ENCODE results near the gene ZNF618. TPM values are rescaled to one million over a fixed set of nuclear protein-coding genes. Genes with fewer than 3 reads are reported as not detected.

The ZNF618 gene, protein sequence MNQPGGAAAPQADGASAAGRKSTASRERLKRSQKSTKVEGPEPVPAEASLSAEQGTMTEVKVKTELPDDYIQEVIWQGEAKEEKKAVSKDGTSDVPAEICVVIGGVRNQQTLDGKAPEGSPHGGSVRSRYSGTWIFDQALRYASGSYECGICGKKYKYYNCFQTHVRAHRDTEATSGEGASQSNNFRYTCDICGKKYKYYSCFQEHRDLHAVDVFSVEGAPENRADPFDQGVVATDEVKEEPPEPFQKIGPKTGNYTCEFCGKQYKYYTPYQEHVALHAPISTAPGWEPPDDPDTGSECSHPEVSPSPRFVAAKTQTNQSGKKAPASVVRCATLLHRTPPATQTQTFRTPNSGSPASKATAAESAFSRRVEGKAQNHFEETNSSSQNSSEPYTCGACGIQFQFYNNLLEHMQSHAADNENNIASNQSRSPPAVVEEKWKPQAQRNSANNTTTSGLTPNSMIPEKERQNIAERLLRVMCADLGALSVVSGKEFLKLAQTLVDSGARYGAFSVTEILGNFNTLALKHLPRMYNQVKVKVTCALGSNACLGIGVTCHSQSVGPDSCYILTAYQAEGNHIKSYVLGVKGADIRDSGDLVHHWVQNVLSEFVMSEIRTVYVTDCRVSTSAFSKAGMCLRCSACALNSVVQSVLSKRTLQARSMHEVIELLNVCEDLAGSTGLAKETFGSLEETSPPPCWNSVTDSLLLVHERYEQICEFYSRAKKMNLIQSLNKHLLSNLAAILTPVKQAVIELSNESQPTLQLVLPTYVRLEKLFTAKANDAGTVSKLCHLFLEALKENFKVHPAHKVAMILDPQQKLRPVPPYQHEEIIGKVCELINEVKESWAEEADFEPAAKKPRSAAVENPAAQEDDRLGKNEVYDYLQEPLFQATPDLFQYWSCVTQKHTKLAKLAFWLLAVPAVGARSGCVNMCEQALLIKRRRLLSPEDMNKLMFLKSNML
- 1 to 10 TPM in 5 of 6 donors, under 1 TPM in 1; 1.00 to 3.2 (median 2.2) TPM for polyA plus RNA-seq (ENCODE audit: low read depth in 6 of 6)

DNA sequence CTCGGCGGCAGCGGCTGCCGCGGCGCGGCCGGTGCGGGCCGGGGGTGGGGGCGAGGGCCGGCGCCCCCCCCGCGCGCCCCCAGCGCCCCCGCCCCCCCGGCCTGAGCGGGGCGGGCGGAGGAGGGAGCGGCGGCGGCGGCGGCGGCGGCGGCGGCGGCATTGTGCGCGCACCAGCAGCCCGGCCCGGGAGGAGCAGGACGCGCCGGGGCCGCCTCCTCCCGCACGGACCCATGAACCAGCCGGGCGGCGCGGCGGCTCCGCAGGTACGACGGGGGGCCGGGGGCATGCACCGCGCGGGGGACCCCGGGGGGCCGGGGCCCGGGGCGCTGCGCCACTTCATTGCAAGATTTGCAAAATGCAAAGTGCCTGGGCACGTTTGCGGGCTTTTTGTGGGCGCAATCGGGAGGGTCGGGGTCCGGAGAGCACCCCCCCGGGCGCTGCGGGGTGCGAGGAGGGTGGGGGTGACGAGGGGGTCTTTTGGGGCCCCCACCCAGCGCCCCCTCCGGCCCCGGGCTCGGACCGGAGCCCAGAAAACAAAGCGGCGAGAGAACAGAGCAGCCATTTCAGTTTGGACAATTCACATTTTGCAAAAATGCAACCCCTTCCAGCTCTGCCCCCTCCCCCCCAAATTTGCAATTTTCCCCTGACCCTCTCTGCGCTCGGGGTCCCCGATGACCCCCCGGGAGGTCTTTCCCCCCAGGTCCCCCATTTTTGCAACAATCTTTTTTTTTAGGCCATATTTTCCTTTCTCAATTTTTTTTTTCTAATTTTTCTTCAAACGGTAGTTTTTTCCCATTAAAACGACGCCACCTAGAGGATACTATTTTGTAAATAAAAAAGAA lies at the start of gene ZNF618:
ZNF618 (plus strand) TSS at position 159 of the 842 bp plus-strand sequence; CDS start at position 231, 72 bp downstream.
- Mint-ChIP-seq H3K36me3 (peaks cover 4 to 8% of the 10 kb centered on the region in 2 donors), H3K27ac (peak within 1 kb of the TSS; percentile 44 to 99 (median 94)), H3K4me3 (peak within 1 kb of the TSS; percentile 92 to 100 (median 98)), H3K27me3 (peaks cover 0 to 7% (median 0%) of the 10 kb centered on the region in 3 donors), H3K4me1 (peaks cover 6 to 12% (median 8%) of the 10 kb centered on the region in 3 donors), H3K9me3 (no peaks in the 10 kb centered on the region)
- DNase-seq (peak; percentile 12), ATAC-seq (ENCODE audit: low read depth in 2 of 2) (peak; percentile 83 to 85)

DNA sequence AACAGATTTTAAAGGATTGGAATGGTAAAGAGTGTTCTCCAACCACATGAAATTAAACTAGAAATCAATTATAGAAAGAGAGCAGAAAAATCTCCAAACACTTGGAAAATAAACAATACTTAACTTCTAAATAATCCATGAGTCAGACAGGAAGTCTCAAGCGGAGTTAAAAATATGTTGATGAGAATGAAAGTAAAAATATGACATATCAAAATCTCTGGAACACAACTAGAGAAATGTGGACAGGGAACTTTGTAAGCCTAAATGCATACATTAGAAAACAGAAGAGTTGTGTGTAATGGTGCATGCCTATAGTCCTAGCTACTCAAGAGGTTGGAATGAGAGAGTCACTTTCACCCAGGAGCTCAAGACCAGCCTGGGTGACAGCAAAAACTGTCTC lies 47.9 kb upstream of the ZNF618 start:
- Mint-ChIP-seq H3K27me3 (peaks cover 4 to 20% (median 10%) of the 10 kb centered on the region in 3 donors), H3K9me3 (peaks cover 11 to 60% (median 28%) of the 10 kb centered on the region in 7 donors), H3K27ac (peak overlapping the region in 1 of 6 donors; percentile 16), H3K4me3 (no peak overlapping the region), H3K4me1 (no peaks in the 10 kb centered on the region), H3K36me3 (peaks cover 13 to 21% of the 10 kb centered on the region in 2 donors)
- DNase-seq: no peak
- ATAC-seq (ENCODE audit: low read depth in 2 of 2): no peak

DNA sequence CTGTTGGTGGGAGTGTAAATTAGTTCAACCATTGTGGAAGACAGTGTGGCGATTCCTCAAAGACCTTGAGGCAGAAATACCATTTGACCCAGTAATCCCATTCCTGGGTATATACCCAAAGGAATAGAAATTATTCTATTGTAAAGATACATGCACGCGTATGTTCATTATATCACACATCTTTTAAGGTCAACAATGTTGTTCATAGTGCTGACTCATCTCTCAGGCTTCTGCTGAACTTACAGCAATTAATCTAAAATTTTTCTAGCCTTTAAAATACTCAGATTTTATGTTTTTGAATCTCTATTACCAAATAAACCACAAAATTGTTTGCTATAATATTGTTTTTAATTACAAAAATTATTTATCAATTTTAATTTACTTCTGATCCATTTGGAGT lies 38.8 kb upstream of the ZNF618 start:
- Mint-ChIP-seq H3K27me3 (peaks cover 4 to 14% (median 8%) of the 10 kb centered on the region in 3 donors), H3K36me3 (peaks cover 0 to 6% of the 10 kb centered on the region in 2 donors), H3K27ac (no peak overlapping the region), H3K4me1 (no peaks in the 10 kb centered on the region), H3K9me3 (peaks cover 4 to 24% (median 19%) of the 10 kb centered on the region in 7 donors), H3K4me3 (no peak overlapping the region)
- DNase-seq (no peak), ATAC-seq (ENCODE audit: low read depth in 2 of 2) (no peak)

DNA sequence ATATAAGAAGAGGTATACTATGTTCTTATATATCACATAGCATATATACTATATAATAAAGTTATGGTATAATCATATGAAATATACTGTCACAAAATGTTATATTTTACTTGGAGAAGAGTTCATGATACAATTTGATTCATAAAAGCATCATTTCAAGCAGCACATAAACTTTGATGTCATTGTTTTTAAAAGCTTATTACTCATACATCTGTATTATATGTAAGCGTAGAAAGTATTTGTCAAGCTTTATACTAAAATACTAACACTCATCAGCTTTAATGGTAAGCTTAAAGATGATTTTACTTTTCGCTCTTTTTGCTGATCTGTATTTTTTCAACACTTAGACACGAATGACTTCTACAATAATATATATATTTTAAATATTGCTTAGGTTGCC lies 34.0 kb upstream of the ZNF618 start:
- Mint-ChIP-seq H3K27me3 (peaks cover under 1 to 8% (median 4%) of the 10 kb centered on the region in 3 donors), H3K27ac (no peak overlapping the region), H3K9me3 (peaks cover under 1 to 20% (median 11%) of the 10 kb centered on the region in 7 donors), H3K36me3 (no peaks in the 10 kb centered on the region), H3K4me3 (no peak overlapping the region), H3K4me1 (no peaks in the 10 kb centered on the region)
- no peak for DNase-seq
- no peak for ATAC-seq (ENCODE audit: low read depth in 2 of 2)

DNA sequence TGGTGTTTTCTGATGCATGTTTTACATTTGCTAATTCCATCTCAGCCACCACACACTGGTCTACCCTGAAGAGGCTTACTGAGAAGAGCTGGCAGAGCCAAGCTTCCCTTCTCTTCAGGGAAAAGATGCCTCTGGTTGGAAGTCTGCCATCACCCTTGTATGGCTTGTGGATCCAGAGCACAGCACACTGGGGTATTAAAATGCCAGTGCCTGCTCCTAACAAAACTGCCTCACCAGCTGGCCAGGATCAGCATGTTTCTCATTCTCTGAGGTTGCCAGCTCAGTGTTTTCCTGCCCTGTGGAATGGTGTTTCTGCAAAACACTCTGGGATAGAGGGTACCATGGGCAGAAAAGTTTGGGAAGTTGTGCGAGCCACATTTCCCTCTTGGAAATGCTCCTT lies 31.6 kb upstream of the ZNF618 start:
- Mint-ChIP-seq H3K4me3 (no peak overlapping the region), H3K27ac (no peak overlapping the region), H3K4me1 (no peaks in the 10 kb centered on the region), H3K9me3 (peaks cover 0 to 20% (median 11%) of the 10 kb centered on the region in 7 donors), H3K36me3 (no peaks in the 10 kb centered on the region), H3K27me3 (peaks cover 0 to 8% (median 4%) of the 10 kb centered on the region in 3 donors)
- ATAC-seq (ENCODE audit: low read depth in 2 of 2): no peak
- DNase-seq: no peak

DNA sequence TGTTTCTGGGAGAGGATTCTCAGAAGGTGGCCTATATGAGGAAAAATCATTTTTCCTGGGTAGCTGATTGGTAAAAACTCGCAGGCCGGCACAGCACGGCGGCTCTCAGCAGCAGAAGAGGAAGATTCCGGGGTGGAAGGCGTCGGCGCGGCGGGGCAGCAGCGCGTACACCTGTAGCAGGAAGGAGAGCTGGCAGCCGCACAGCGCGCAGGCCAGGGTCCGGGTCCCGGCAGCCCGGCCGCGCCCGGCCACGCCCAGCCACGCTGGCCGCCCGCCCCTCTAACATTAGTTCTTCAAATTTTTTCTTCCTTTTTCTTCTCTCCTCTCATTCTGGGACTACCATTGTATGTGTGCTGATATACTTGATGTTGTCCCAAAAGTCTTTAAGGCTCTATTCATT lies 24.8 kb upstream of the ZNF618 start:
- H3K27ac Mint-ChIP-seq: no peak overlapping the region
- H3K4me3 Mint-ChIP-seq: no peak overlapping the region
- H3K36me3 Mint-ChIP-seq: peaks cover 11 to 14% of the 10 kb centered on the region in 2 donors
- H3K27me3 Mint-ChIP-seq: peaks cover 0 to 25% (median 6%) of the 10 kb centered on the region in 3 donors
- H3K4me1 Mint-ChIP-seq: no peaks in the 10 kb centered on the region
- H3K9me3 Mint-ChIP-seq: peaks cover 0 to 24% (median 18%) of the 10 kb centered on the region in 7 donors
- ATAC-seq (ENCODE audit: low read depth in 2 of 2) (no peak), DNase-seq (no peak)

DNA sequence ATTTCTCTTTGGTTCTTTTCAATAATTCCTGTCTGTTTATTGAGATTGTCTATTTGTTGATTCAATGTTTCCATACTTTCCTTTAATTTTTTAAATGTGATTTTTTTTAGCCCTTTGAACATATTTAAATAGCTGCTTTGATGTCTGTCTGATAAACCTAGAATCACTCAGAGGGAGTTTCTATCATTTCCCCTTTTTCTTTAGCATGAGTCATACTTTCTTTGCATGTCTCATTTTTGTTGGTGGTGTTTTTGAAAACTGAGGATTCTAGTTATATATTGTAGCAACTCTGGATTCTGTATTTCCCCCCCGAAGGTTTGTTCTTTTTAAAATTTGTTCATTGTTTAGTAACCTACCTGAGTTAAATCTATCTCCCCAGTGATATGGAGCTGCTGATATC lies 24.2 kb upstream of the ZNF618 start:
- no peak for ATAC-seq (ENCODE audit: low read depth in 2 of 2)
- peaks cover 0 to 29% (median 6%) of the 10 kb centered on the region in 3 donors for H3K27me3 Mint-ChIP-seq
- no peaks in the 10 kb centered on the region for H3K4me1 Mint-ChIP-seq
- no peak for DNase-seq
- peaks cover 11 to 14% of the 10 kb centered on the region in 2 donors for H3K36me3 Mint-ChIP-seq
- H3K9me3 Mint-ChIP-seq: peaks cover 0 to 20% (median 15%) of the 10 kb centered on the region in 7 donors
- no peak overlapping the region for H3K4me3 Mint-ChIP-seq
- H3K27ac Mint-ChIP-seq: no peak overlapping the region

DNA sequence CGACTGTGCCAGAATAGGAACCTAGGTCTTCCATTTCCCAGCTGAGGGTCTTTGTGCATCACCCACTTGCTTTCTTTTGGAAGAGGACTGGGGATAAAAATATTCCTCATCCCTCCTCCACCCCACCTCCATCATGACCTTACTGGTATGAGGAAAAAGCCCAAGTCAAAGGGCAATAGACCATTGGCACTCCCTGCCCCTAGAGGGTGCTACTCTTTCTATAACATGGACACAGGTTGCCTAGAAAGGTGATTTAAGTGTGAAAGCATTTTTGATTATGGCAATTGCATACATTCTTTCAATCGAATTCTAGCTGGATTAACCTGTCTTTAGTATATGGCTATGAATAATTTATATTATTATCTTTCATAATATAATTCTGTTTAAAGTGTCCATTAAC lies 22.8 kb upstream of the ZNF618 start:
- ATAC-seq (ENCODE audit: low read depth in 2 of 2) (no peak), DNase-seq (no peak)
- no peaks in the 10 kb centered on the region for H3K4me1 Mint-ChIP-seq
- H3K4me3 Mint-ChIP-seq: no peak overlapping the region
- H3K36me3 Mint-ChIP-seq: peaks cover 11 to 14% of the 10 kb centered on the region in 2 donors
- H3K27ac Mint-ChIP-seq: no peak overlapping the region
- H3K9me3 Mint-ChIP-seq: peaks cover 0 to 18% (median 14%) of the 10 kb centered on the region in 7 donors
- H3K27me3 Mint-ChIP-seq: peaks cover 0 to 29% (median 6%) of the 10 kb centered on the region in 3 donors

DNA sequence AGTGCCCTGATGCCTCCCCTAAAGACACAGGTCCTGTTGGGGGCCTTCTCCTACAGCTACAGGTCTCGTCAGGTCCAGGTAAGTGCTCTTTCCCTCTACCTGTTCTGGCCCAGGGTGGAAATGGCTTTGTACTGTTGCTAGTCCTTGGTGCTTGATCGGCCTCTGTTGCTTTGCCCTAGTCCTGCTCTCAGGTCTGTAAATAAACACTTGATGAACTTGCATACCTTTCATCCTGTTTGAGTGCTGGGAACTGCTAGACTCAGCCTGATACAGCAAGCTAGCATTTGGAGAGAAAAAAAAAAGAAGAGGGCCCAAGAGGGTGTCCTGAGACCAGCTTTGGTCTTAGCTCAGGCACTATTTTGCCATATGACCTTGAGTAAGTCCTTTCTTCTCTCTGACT lies 21.8 kb upstream of the ZNF618 start:
- Mint-ChIP-seq H3K9me3 (peaks cover 0 to 18% (median 14%) of the 10 kb centered on the region in 7 donors), H3K4me1 (no peaks in the 10 kb centered on the region), H3K27me3 (peaks cover 0 to 29% (median 6%) of the 10 kb centered on the region in 3 donors), H3K36me3 (peaks cover 11 to 14% of the 10 kb centered on the region in 2 donors), H3K4me3 (no peak overlapping the region), H3K27ac (no peak overlapping the region)
- no peak for DNase-seq
- ATAC-seq (ENCODE audit: low read depth in 2 of 2): no peak

DNA sequence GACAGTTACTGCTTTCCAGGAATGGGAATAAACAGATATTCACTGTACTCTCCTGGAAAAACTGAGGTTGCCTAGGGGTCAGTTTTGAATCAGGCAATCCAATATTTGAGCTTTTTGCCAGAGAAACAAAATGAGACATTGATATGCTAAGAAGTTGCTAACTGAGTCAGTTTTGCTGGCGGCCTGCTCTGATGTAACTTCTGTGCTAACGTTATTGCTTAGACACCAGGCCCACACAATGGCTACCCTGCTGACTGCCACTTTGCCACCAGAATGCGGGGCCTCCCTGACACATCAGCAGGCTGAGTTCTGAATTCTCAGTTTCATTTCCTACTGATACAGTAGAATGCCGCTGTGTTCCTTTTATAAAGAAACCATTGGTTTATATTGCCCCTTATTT lies 18.2 kb upstream of the ZNF618 start:
- peaks cover 16 to 27% (median 26%) of the 10 kb centered on the region in 3 donors for H3K27me3 Mint-ChIP-seq
- no peak for DNase-seq
- no peak overlapping the region for H3K4me3 Mint-ChIP-seq
- H3K27ac Mint-ChIP-seq: no peak overlapping the region
- peaks cover 0 to 4% (median 0%) of the 10 kb centered on the region in 7 donors for H3K9me3 Mint-ChIP-seq
- no peak for ATAC-seq (ENCODE audit: low read depth in 2 of 2)
- H3K36me3 Mint-ChIP-seq: no peaks in the 10 kb centered on the region
- no peaks in the 10 kb centered on the region for H3K4me1 Mint-ChIP-seq

DNA sequence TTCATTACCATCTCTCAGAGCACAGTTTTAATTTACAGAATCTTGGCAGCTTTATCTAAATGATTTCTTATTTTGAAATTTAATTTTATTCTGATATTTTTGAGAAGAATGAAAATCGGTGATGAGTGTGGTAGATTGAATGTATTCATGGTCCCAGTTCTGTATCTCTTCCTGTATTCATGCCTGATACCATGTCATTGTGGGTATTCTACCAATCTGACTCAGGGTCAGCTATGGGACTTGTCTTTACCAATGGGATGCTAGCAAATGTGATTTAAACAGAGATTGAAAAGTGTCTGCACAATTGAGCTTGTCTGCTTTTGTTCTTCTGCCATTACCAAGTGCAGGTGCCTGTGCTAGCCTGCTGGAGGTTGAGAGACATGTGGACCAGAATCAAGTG lies 17.8 kb upstream of the ZNF618 start:
- Mint-ChIP-seq H3K27ac (no peak overlapping the region), H3K4me3 (no peak overlapping the region), H3K9me3 (no peaks in the 10 kb centered on the region), H3K4me1 (no peaks in the 10 kb centered on the region), H3K27me3 (peaks cover 11 to 31% (median 30%) of the 10 kb centered on the region in 3 donors), H3K36me3 (no peaks in the 10 kb centered on the region)
- ATAC-seq (ENCODE audit: low read depth in 2 of 2) (no peak), DNase-seq (no peak)

DNA sequence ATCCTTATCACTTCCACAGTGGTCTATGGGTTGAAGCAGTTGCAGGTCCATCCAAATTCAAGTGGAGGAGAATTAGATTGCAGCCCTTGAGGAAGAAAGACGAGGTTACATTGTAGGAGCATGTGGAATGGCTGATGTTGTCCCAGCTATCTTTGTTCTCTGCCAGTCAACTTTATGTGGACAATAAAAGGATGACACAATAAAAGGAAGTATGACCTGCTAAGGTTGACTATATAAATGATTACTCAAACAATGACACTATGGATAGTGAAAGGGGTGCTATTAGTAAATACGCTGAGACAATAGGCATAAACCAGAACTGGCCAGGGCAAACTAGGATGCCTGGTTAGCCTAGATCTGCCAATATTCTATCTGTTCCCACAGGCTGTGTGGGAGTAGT lies 12.8 kb upstream of the ZNF618 start:
- Mint-ChIP-seq H3K9me3 (peaks cover 0 to 3% (median 0%) of the 10 kb centered on the region in 7 donors), H3K4me1 (no peaks in the 10 kb centered on the region), H3K36me3 (no peaks in the 10 kb centered on the region), H3K27me3 (peaks cover 10 to 34% (median 22%) of the 10 kb centered on the region in 3 donors), H3K4me3 (no peak overlapping the region), H3K27ac (no peak overlapping the region)
- DNase-seq: no peak
- no peak for ATAC-seq (ENCODE audit: low read depth in 2 of 2)

Measured in naive B cell (primary cell).